Liver (tissue), 9 donors: ENCODE data around the gene ARHGAP10. TPM values are rescaled to one million over a fixed set of nuclear protein-coding genes. Genes with fewer than 3 reads are reported as not detected.

Source experiments
- DNase-seq: peaks from one replicate; pipeline ENCODE4 v3.0.0-alpha.2; 2017; ENCODE audit warnings: low spot score
- H3K27ac ChIP-seq, 2 donors: one replicate each; pipeline ENCODE4 v1.7.0; 2013; ENCODE audit warnings: inconsistent platforms in 2 of 2, low read length in 2 of 2, control low read depth in 1 of 2, low read depth in 1 of 2, mild to moderate bottlenecking in 1 of 2
- H3K27me3 ChIP-seq, 4 donors: one replicate each; pipeline versions ENCODE4 v1.6.1 to v1.7.0; 2013; ENCODE audit warnings: low read length in 3 of 4, inconsistent platforms in 1 of 4, mild to moderate bottlenecking in 1 of 4, moderate library complexity in 1 of 4; ENCODE audit not compliant: control insufficient read depth in 4 of 4, insufficient read depth in 4 of 4
- H3K36me3 ChIP-seq, 4 donors: one replicate each; pipeline versions ENCODE4 v1.6.1 to v1.7.0; 2013; ENCODE audit warnings: low read length in 3 of 4, mild to moderate bottlenecking in 3 of 4, low read depth in 1 of 4, moderate library complexity in 1 of 4; ENCODE audit not compliant: control insufficient read depth in 4 of 4, insufficient read depth in 3 of 4
- H3K4me1 ChIP-seq, 4 donors: one replicate each; pipeline versions ENCODE4 v1.6.1 to v1.7.0; 2013; ENCODE audit warnings: low read length in 3 of 4, mild to moderate bottlenecking in 3 of 4, moderate library complexity in 1 of 4; ENCODE audit not compliant: control insufficient read depth in 4 of 4, insufficient read depth in 4 of 4
- H3K4me3 ChIP-seq, 3 donors: one replicate each; pipeline versions ENCODE4 v1.6.1 to v1.7.0; 2013; ENCODE audit warnings: low read length in 3 of 3, control low read depth in 1 of 3, low read depth in 1 of 3, mild to moderate bottlenecking in 1 of 3
- H3K9ac ChIP-seq, 2 donors: one replicate each; pipeline ENCODE4 v1.7.0; 2013; ENCODE audit warnings: low read length in 2 of 2, mild to moderate bottlenecking in 2 of 2, moderate library complexity in 2 of 2, control low read depth in 1 of 2, low read depth in 1 of 2
- H3K9me3 ChIP-seq, 4 donors: one replicate each; pipeline versions ENCODE4 v1.6.1 to v1.7.0; 2013; ENCODE audit warnings: low read length in 3 of 4; ENCODE audit not compliant: control insufficient read depth in 4 of 4
- EGR1 ChIP-seq, 2 donors: IDR thresholded peaks; 2 replicates each; pipeline ENCODE4 v1.6.1; 2016 to 2018; ENCODE audit warnings: antibody characterized with exemption in 2 of 2, low read depth in 2 of 2
- FOXA1 ChIP-seq: IDR thresholded peaks from 2 replicates; pipeline ENCODE4 v1.6.1; 2016; ENCODE audit warnings: antibody characterized with exemption
- FOXA2 ChIP-seq: IDR thresholded peaks from 2 replicates; pipeline ENCODE4 v1.6.1; 2016; ENCODE audit warnings: antibody characterized with exemption
- GABPA ChIP-seq, 2 donors: IDR thresholded peaks in 1 of 2; conservative IDR thresholded peaks in 1 of 2; 2 replicates each; pipeline ENCODE4 v1.6.1; 2016; ENCODE audit warnings: antibody characterized with exemption in 2 of 2, mild to moderate bottlenecking in 1 of 2, moderate library complexity in 1 of 2
- HNF4A ChIP-seq, 2 donors: conservative IDR thresholded peaks; 2 replicates each; pipeline ENCODE4 v1.6.1; 2016; ENCODE audit warnings: antibody characterized with exemption in 2 of 2, mild to moderate bottlenecking in 2 of 2
- HNF4G ChIP-seq: IDR thresholded peaks from 2 replicates; pipeline ENCODE4 v1.6.1; 2016; ENCODE audit warnings: antibody characterized with exemption
- JUND ChIP-seq, 2 donors: IDR thresholded peaks; 2 replicates each; pipeline ENCODE4 v1.6.1; 2016; ENCODE audit warnings: antibody characterized with exemption in 2 of 2
- NR2F2 ChIP-seq: IDR thresholded peaks from 2 replicates; pipeline ENCODE4 v1.6.1; 2016; ENCODE audit warnings: antibody characterized with exemption
- RAD21 ChIP-seq, 2 donors: IDR thresholded peaks; 2 replicates each; pipeline ENCODE4 v1.6.1; 2016; ENCODE audit warnings: antibody characterized with exemption in 2 of 2, mild to moderate bottlenecking in 2 of 2
- RXRA ChIP-seq, 2 donors: IDR thresholded peaks; 2 replicates each; pipeline ENCODE4 v1.6.1; 2017 to 2018; ENCODE audit warnings: antibody characterized with exemption in 2 of 2, mild to moderate bottlenecking in 1 of 2
- SP1 ChIP-seq: IDR thresholded peaks from 2 replicates; pipeline ENCODE4 v1.6.1; 2018; ENCODE audit warnings: antibody characterized with exemption, mild to moderate bottlenecking
- TAF1 ChIP-seq: conservative IDR thresholded peaks from 2 replicates; pipeline ENCODE4 v1.6.1; 2016; ENCODE audit warnings: antibody characterized with exemption, mild to moderate bottlenecking
- YY1 ChIP-seq: IDR thresholded peaks from 2 replicates; pipeline ENCODE4 v1.6.1; 2016; ENCODE audit warnings: antibody characterized with exemption, mild to moderate bottlenecking
- WGBS: extraction: QIAGEN DNeasy Blood & Tissue Kit; methylation state at CpG from one replicate; pipeline ENCODE4 v1.1.7; 2013; 5-methylcytosine and 5-hydroxymethylcytosine counted together
- polyA plus RNA-seq, 2 donors: library from polyadenylated mRNA; stranded (reverse) in 1 of 2; unstranded in 1 of 2; fragments of 200-250 nt in 1 of 2; fragments of >200 nt in 1 of 2; fragmentation: Nextera tagmentation in 1 of 2; extraction: Ambion mirVana in 1 of 2; gene quantifications; one replicate each; pipeline versions ENCODE4 v1.2.1 to v1.2.3, GENCODE V29; 2013 to 2015
- total RNA-seq, 2 donors: library from RNA; depleted of rRNA; stranded (reverse); fragments of >200 nt; gene quantifications; one replicate each; pipeline ENCODE4 v1.2.3, GENCODE V29; 2014
- TF ChIP-seq, protein P1 (sequence below): IDR thresholded peaks from 2 replicates; pipeline ENCODE4 v1.6.1; 2016; ENCODE audit warnings: antibody characterized with exemption
- TF ChIP-seq, protein P2 (sequence below): IDR thresholded peaks from 2 replicates; pipeline ENCODE4 v1.6.1; 2016; ENCODE audit warnings: antibody characterized with exemption
- TF ChIP-seq, protein P3 (sequence below): IDR thresholded peaks from 2 replicates; pipeline ENCODE4 v1.6.1; 2016; ENCODE audit warnings: antibody characterized with exemption
- TF ChIP-seq, protein P4 (sequence below): fragments of 150-350 bp; IDR thresholded peaks from 2 replicates; pipeline ENCODE4 v1.5.1; 2017; ENCODE audit warnings: improper control_type of control experiment, low read depth, low read length; ENCODE audit not compliant: missing input control
- TF ChIP-seq, protein P5 (sequence below): IDR thresholded peaks from 2 replicates; pipeline ENCODE4 v1.6.1; 2016; ENCODE audit warnings: antibody characterized with exemption, mild to moderate bottlenecking
- donor health status: healthy.
- donor health status: healthy.
- donor health status: healthy.
- donor health status: healthy.
- donor health status: healthy.

ARHGAP10 gene
- total and polyA plus RNA-seq, 4 donors: 1.5 to 13.0 (median 4.3) TPM

DNA sequence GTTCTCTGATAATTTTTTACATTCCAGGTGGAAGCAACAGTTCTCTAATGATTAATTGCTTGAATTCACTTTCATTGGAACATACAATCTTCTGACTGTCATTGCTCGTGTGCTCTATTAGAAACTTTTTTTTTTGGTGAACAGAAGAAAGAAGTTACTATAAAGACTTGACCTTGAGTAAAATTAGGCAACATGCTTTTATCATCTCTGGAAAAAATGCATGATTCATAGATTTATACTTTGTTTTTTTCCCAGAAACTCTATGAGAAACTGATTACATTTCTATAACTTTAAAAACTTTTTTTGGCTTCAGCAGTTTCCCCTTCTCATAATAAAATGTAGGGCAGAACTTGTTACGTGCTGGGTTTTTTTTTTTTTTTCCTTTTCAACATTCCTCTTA, 167.6 kb downstream of the ARHGAP10 start:
- TF ChIP-seq HNF4A (conservative IDR thresholded peaks at IDR 0.05): no peak
- TF ChIP-seq, protein P1, sequence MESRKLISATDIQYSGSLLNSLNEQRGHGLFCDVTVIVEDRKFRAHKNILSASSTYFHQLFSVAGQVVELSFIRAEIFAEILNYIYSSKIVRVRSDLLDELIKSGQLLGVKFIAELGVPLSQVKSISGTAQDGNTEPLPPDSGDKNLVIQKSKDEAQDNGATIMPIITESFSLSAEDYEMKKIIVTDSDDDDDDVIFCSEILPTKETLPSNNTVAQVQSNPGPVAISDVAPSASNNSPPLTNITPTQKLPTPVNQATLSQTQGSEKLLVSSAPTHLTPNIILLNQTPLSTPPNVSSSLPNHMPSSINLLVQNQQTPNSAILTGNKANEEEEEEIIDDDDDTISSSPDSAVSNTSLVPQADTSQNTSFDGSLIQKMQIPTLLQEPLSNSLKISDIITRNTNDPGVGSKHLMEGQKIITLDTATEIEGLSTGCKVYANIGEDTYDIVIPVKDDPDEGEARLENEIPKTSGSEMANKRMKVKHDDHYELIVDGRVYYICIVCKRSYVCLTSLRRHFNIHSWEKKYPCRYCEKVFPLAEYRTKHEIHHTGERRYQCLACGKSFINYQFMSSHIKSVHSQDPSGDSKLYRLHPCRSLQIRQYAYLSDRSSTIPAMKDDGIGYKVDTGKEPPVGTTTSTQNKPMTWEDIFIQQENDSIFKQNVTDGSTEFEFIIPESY: no peak
- no peak for TF ChIP-seq SP1
- TF ChIP-seq, protein P2, sequence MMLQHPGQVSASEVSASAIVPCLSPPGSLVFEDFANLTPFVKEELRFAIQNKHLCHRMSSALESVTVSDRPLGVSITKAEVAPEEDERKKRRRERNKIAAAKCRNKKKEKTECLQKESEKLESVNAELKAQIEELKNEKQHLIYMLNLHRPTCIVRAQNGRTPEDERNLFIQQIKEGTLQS: no peak
- TF ChIP-seq, protein P3, sequence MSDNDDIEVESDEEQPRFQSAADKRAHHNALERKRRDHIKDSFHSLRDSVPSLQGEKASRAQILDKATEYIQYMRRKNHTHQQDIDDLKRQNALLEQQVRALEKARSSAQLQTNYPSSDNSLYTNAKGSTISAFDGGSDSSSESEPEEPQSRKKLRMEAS: no peak
- no peak for TF ChIP-seq EGR1 (IDR thresholded peaks at IDR 0.05; ENCODE audit: low read depth in 2 of 2)
- TF ChIP-seq TAF1: no peak
- no peak for TF ChIP-seq NR2F2
- TF ChIP-seq FOXA2: no peak
- TF ChIP-seq, protein P4, sequence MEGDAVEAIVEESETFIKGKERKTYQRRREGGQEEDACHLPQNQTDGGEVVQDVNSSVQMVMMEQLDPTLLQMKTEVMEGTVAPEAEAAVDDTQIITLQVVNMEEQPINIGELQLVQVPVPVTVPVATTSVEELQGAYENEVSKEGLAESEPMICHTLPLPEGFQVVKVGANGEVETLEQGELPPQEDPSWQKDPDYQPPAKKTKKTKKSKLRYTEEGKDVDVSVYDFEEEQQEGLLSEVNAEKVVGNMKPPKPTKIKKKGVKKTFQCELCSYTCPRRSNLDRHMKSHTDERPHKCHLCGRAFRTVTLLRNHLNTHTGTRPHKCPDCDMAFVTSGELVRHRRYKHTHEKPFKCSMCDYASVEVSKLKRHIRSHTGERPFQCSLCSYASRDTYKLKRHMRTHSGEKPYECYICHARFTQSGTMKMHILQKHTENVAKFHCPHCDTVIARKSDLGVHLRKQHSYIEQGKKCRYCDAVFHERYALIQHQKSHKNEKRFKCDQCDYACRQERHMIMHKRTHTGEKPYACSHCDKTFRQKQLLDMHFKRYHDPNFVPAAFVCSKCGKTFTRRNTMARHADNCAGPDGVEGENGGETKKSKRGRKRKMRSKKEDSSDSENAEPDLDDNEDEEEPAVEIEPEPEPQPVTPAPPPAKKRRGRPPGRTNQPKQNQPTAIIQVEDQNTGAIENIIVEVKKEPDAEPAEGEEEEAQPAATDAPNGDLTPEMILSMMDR: no peak
- no peak for TF ChIP-seq FOXA1
- TF ChIP-seq GABPA (IDR thresholded peaks at IDR 0.05 in 1 of 2, conservative IDR thresholded peaks at IDR 0.05 in 1 of 2): no peak
- TF ChIP-seq YY1: no peak
- no peak for TF ChIP-seq JUND (IDR thresholded peaks at IDR 0.05)
- no peak for TF ChIP-seq RXRA (IDR thresholded peaks at IDR 0.05)
- no peak for TF ChIP-seq RAD21 (IDR thresholded peaks at IDR 0.05)

DNA sequence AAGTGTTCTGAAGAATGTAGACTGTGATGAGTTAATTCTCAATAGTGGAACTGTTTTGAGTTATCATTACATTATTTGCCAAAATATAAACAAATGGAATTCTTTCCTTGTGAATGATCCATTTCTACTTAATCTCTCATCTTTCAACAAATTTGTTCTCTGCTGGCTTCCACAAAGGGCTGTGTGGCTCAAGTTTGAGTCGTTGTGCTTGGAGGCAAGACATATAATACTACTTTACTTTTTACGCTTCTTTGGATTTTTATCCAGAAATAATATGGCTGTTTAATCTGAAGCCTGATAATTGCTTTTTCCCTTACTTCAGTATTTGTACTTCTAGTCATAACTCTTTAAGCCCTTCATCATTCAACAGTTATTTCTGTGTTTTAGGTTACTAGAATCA, 169.5 kb downstream of the ARHGAP10 start:
- Histone ChIP-seq H3K27ac (no peak overlapping the region), H3K4me3 (no peak overlapping the region), H3K36me3 (no peaks in the 10 kb centered on the region), H3K4me1 (no peaks in the 10 kb centered on the region), H3K27me3 (no peaks in the 10 kb centered on the region), H3K9ac (no peak overlapping the region), H3K9me3 (peaks cover 0 to 5% (median 1%) of the 10 kb centered on the region in 4 donors)
- DNase-seq: no peak
- no peak for TF ChIP-seq FOXA2
- TF ChIP-seq HNF4G: no peak
- TF ChIP-seq, protein P1: no peak
- TF ChIP-seq FOXA1: no peak
- TF ChIP-seq TAF1: no peak
- TF ChIP-seq, protein P2: no peak
- no peak for TF ChIP-seq EGR1 (IDR thresholded peaks at IDR 0.05; ENCODE audit: low read depth in 2 of 2)
- no peak for TF ChIP-seq NR2F2
- TF ChIP-seq GABPA (IDR thresholded peaks at IDR 0.05 in 1 of 2, conservative IDR thresholded peaks at IDR 0.05 in 1 of 2): no peak
- no peak for TF ChIP-seq RAD21 (IDR thresholded peaks at IDR 0.05)
- no peak for TF ChIP-seq RXRA (IDR thresholded peaks at IDR 0.05)
- TF ChIP-seq, protein P4: no peak
- TF ChIP-seq SP1: no peak
- TF ChIP-seq, protein P5, sequence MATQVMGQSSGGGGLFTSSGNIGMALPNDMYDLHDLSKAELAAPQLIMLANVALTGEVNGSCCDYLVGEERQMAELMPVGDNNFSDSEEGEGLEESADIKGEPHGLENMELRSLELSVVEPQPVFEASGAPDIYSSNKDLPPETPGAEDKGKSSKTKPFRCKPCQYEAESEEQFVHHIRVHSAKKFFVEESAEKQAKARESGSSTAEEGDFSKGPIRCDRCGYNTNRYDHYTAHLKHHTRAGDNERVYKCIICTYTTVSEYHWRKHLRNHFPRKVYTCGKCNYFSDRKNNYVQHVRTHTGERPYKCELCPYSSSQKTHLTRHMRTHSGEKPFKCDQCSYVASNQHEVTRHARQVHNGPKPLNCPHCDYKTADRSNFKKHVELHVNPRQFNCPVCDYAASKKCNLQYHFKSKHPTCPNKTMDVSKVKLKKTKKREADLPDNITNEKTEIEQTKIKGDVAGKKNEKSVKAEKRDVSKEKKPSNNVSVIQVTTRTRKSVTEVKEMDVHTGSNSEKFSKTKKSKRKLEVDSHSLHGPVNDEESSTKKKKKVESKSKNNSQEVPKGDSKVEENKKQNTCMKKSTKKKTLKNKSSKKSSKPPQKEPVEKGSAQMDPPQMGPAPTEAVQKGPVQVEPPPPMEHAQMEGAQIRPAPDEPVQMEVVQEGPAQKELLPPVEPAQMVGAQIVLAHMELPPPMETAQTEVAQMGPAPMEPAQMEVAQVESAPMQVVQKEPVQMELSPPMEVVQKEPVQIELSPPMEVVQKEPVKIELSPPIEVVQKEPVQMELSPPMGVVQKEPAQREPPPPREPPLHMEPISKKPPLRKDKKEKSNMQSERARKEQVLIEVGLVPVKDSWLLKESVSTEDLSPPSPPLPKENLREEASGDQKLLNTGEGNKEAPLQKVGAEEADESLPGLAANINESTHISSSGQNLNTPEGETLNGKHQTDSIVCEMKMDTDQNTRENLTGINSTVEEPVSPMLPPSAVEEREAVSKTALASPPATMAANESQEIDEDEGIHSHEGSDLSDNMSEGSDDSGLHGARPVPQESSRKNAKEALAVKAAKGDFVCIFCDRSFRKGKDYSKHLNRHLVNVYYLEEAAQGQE: no peak
- no peak for TF ChIP-seq JUND (IDR thresholded peaks at IDR 0.05)
- WGBS: 35% methylated on average over 2 of the region's 2 CpGs

More for the DNA sequence above, 167.6 kb downstream of the ARHGAP10 start:
- H3K9ac ChIP-seq: no peak overlapping the region
- no peaks in the 10 kb centered on the region for H3K4me1 ChIP-seq
- peaks cover 0 to 5% (median 2%) of the 10 kb centered on the region in 4 donors for H3K9me3 ChIP-seq
- H3K27ac ChIP-seq: no peak overlapping the region
- WGBS: 67% methylated on average over 2 of the region's 2 CpGs
- no peak for DNase-seq
- no peaks in the 10 kb centered on the region for H3K36me3 ChIP-seq
- H3K27me3 ChIP-seq: no peaks in the 10 kb centered on the region
- no peak overlapping the region for H3K4me3 ChIP-seq
